Uterus (tissue), 4 donors: ENCODE data around the gene ADGRE3. TPM values are rescaled to one million over a fixed set of nuclear protein-coding genes. Genes with fewer than 3 reads are reported as not detected.

Source experiments
- DNase-seq, 2 donors: peaks; one replicate each; pipeline ENCODE4 v3.0.0-alpha.2; 2019 to 2020
- H3K27ac ChIP-seq, 2 donors: fragments of 200-600 bp; sonication (generic); 1 replicate in 1 of 2; 2 replicates in 1 of 2; pipeline ENCODE4 v1.5.1; 2016 to 2018
- H3K27me3 ChIP-seq, 2 donors: fragments of 200-600 bp; sonication (generic); one replicate each; pipeline ENCODE4 v1.5.1; 2018 to 2019; ENCODE audit warnings: control low read depth in 1 of 2
- H3K36me3 ChIP-seq, 2 donors: fragments of 200-600 bp; sonication (generic); one replicate each; pipeline ENCODE4 v1.5.1; 2019; ENCODE audit warnings: control low read depth in 1 of 2
- H3K4me1 ChIP-seq, 2 donors: fragments of 200-600 bp; sonication (generic); one replicate each; pipeline ENCODE4 v1.5.1; 2018 to 2019; ENCODE audit warnings: control low read depth in 1 of 2
- H3K4me3 ChIP-seq, 2 donors: fragments of 200-600 bp; sonication (generic); 1 replicate in 1 of 2; 2 replicates in 1 of 2; pipeline ENCODE4 v1.5.1; 2018 to 2019; ENCODE audit warnings: mild to moderate bottlenecking in 1 of 2
- H3K9me3 ChIP-seq, 2 donors: fragments of 200-600 bp; sonication (generic); one replicate each; pipeline ENCODE4 v1.5.1; 2019; ENCODE audit warnings: control low read depth in 1 of 2
- CTCF ChIP-seq, 4 experiments: fragments of 200-600 bp in 2 of 4; fragments of 450-650 bp in 2 of 4; sonication (generic) in 2 of 4; IDR thresholded peaks; one replicate each; pipeline ENCODE4 v1.5.1; 2016 to 2019; ENCODE audit warnings: antibody characterized with exemption in 4 of 4, mild to moderate bottlenecking in 2 of 4, moderate library complexity in 1 of 4
- POLR2A ChIP-seq, 2 donors: fragments of 450-650 bp; IDR thresholded peaks; one replicate each; pipeline ENCODE4 v1.6.1; 2016; ENCODE audit warnings: antibody characterized with exemption in 2 of 2, mild to moderate bottlenecking in 1 of 2, moderate library complexity in 1 of 2
- intact Hi-C: fragments of 100-400 bp; cut with DNase I; formaldehyde crosslinking; loops from one replicate; pipeline ENCODE4 v1.15.1; 2023; ENCODE audit warnings: low total_unique reads
- total RNA-seq, 4 donors: library from RNA; depleted of rRNA in 3 of 4; stranded (reverse); fragments of >200 nt in 3 of 4; gene quantifications; one replicate each; pipeline versions ENCODE4 v1.1.0 to v1.2.4, GENCODE V29; 2014 to 2023
- donor health status: DM: yes; HTN: yes; CAD: no.

Gene ADGRE3
- total RNA-seq, 4 donors from 2014 or later = 0.14 TPM; not detected in 3

DNA sequence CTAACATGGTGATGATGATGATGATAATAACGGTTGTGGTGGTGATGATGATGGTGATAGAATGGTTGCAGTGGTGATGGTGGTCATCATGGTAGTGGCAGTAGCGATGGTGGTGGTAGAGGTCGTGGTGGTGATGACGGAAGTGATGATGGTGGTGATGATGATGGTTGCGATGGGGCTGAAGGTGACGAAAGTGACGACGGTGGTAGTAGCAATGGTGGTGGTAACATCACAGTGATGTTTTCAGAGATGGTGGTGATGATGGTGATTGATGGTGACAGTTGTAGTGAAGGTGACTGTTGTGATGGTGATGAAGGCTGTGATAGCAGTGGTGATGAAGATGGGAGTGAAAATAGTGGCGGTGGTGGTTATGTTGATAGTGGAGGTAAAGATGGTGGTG lies 3.6 kb upstream of the ADGRE3 start:
- intact Hi-C loops = no loop called here
- H3K36me3 ChIP-seq = no peaks in the 10 kb centered on the region
- DNase-seq = no peak
- TF ChIP-seq CTCF (IDR thresholded peaks at IDR 0.05) (no peak), POLR2A (IDR thresholded peaks at IDR 0.05) (no peak)
- no peak overlapping the region for H3K27ac ChIP-seq
- H3K9me3 ChIP-seq = no peaks in the 10 kb centered on the region
- no peak overlapping the region for H3K4me3 ChIP-seq
- H3K4me1 ChIP-seq = no peaks in the 10 kb centered on the region
- H3K27me3 ChIP-seq = no peaks in the 10 kb centered on the region

DNA sequence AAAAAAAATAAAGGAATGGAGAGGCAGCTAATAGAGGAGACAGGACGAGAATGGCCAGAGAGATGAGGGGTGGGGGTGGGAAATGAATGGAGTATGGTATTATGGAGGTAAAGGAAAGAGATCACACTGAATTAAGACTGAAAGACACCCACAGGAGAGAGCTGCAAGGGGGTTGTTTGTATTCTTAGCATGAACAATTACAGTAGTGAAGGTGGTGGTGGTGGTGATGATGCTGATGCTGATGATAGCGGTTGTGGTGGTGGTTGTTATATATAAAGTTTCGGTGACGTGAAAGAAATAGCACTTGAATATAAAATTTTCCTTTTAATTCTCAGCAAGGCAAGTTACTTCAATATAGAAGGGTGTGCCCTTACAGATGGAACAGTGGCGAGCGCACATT lies 2.8 kb upstream of the ADGRE3 start:
- Histone ChIP-seq H3K27ac (no peak overlapping the region), H3K4me3 (no peak overlapping the region), H3K4me1 (no peaks in the 10 kb centered on the region), H3K9me3 (no peaks in the 10 kb centered on the region), H3K27me3 (no peaks in the 10 kb centered on the region), H3K36me3 (no peaks in the 10 kb centered on the region)
- DNase-seq = no peak
- TF ChIP-seq POLR2A (IDR thresholded peaks at IDR 0.05) (no peak), CTCF (IDR thresholded peaks at IDR 0.05) (no peak)
- intact Hi-C loops = no loop called here

GRCh38 chr19:14676762-14677161 lies 2.1 kb upstream of the ADGRE3 start:
- no peaks in the 10 kb centered on the region for H3K9me3 ChIP-seq
- no peak for TF ChIP-seq CTCF (IDR thresholded peaks at IDR 0.05)
- TF ChIP-seq POLR2A (IDR thresholded peaks at IDR 0.05) = no peak
- intact Hi-C loops = no loop called here
- no peaks in the 10 kb centered on the region for H3K4me1 ChIP-seq
- no peak overlapping the region for H3K27ac ChIP-seq
- no peaks in the 10 kb centered on the region for H3K27me3 ChIP-seq
- H3K4me3 ChIP-seq = no peak overlapping the region
- H3K36me3 ChIP-seq = no peaks in the 10 kb centered on the region
- DNase-seq = no peak

- Histone ChIP-seq H3K27ac (no peak overlapping the region), H3K4me3 (no peak overlapping the region), H3K9me3 (no peaks in the 10 kb centered on the region), H3K27me3 (no peaks in the 10 kb centered on the region), H3K36me3 (no peaks in the 10 kb centered on the region), H3K4me1 (no peaks in the 10 kb centered on the region)
- TF ChIP-seq POLR2A (IDR thresholded peaks at IDR 0.05) (no peak), CTCF (IDR thresholded peaks at IDR 0.05) (no peak)
- DNase-seq = no peak
- intact Hi-C loops = no loop called here
Measured at GRCh38 chr19:14673088-14673487, 1.6 kb downstream of the ADGRE3 start.

GRCh38 chr19:14672188-14672872 lies 2.3 kb downstream of the ADGRE3 start:
- TF ChIP-seq POLR2A (IDR thresholded peaks at IDR 0.05) (no peak), CTCF (IDR thresholded peaks at IDR 0.05) (no peak)
- no peak for DNase-seq
- Histone ChIP-seq H3K27me3 (no peaks in the 10 kb centered on the region), H3K36me3 (no peaks in the 10 kb centered on the region), H3K4me1 (no peaks in the 10 kb centered on the region), H3K9me3 (no peaks in the 10 kb centered on the region), H3K4me3 (no peak overlapping the region), H3K27ac (no peak overlapping the region)
- intact Hi-C loops = no loop called here
